NK-92 (cell line): ENCODE measurements around the gene SLC5A12.
"Not testable (repeated sequence)": the region's sequence is repeated elsewhere in the genome, so short reads cannot be mapped to it uniquely, and the experiment has no call there.

ENCODE experiments used
- DNase-seq: peaks from one replicate; lab custom pipeline; 2025; ENCODE audit not compliant: unreplicated experiment; lab: John Stamatoyannopoulos, UW

The SLC5A12 gene

DNA sequence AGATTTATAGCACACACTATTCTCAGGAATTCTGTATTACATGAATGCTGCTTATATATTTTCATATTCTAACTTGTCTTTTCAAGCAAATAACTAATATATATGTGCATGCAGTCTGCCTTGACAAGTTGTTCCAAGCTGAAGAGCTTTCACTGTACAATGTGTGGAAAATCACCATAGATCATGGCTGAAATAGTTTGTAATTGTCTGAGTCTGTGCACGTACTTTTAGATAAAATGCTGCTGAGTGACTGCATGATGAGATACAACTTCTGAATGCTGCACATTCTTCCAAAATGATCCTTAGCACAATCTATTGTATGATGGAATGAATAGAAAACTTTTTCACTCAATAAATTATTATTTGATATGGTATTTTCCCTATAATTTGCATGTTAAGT lies 58.9 kb downstream of the SLC5A12 start:
- DNase-seq: no peak

DNA sequence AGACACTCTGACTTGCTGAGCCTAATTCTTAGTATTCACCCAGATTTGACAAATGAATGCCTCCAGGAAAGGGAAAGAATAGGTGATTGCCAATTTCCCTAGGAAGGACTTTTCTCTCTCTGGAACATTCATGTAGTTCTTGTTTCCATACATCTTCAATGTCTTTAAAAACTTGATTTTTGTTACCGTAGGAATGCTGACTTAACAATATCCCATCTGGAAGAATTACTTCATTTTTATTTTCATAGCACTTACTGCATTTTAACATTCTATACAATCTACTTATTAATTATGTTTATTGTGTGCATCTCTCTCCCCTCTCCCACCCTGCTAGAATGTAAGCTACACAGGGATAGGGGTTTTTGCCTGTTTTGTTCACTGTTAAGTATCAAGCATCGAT lies 66.6 kb downstream of the SLC5A12 start:
- DNase-seq: no peak

DNA sequence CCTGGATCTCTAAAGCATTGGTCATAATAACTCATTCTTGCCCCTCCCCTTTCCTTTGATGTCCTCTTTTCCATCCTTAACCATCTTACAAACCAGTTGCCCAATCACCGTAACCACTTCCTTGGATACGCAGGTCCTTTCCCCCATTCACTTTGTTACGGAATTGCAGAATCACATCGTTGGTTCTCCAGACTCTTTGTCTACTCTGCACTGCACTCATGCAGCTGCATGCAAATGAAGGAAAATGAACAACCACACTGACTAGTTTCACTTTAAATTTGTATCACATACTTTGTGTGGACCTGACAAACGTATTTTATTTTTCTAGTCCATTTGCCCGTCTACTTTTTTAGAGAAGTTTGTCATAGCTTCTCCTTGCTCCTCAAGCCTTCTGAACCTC lies 69.9 kb downstream of the SLC5A12 start:
- no peak for DNase-seq

DNA sequence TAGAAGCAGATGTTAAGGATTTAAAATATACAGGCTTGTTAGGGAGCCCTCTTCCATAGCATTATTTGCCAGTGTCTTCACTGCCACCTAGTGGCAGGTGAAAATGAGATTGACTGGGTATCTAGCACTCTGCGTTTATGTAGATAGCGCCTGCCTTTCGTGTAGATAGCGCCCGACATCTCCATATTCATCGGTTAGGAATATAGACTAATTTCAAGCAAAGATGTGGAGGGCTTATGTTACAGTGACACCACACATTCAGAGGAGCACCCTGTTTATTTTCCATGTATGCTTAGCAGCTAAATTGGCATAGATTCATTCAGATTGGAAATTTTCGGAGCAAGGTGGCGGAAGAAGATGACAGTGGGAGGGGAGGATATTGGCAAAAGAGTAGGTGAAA lies 72.0 kb downstream of the SLC5A12 start:
- no peak for DNase-seq

DNA sequence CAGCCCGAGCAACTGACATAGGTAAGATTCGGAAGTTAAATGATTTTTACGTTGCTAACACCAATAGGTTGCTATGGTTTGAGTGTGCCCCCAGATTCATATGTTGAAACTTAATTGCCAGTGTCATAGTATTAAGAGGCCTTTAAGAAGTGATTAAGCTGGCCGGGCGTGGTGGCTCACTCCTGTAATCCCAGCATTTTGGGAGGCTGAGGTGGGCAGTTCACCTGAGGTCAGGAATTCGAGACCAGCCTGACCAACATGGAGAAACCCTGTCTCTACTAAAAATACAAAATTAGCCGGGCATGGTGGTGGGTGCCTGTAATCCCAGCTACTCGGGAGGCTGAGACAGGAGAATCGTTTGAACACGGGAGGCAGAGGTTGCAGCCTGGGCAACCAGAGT lies 78.5 kb downstream of the SLC5A12 start:
- DNase-seq: not testable (repeated sequence)

DNA sequence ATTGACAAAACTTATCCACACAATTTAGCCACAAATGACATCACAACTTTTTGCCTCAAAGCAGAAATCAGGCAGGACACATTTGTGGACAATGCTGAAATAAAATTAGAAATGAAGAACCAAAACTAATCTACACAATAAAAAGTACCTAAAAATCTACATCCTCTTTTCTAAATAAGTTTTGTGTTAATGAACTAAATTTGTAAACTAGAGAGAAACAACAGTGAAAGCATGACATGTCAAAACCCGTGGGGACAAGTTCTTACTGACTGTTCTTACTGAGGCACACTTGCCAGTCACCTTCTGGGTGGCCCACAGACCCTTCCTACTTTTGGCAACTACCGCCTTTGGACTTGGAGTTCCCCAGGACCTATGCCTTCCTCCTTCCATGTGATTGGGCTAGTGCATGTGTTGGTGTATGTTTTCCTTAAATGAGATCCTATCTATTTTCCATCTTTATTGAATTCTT lies 89.1 kb downstream of the SLC5A12 start:
- DNase-seq: no peak

DNA sequence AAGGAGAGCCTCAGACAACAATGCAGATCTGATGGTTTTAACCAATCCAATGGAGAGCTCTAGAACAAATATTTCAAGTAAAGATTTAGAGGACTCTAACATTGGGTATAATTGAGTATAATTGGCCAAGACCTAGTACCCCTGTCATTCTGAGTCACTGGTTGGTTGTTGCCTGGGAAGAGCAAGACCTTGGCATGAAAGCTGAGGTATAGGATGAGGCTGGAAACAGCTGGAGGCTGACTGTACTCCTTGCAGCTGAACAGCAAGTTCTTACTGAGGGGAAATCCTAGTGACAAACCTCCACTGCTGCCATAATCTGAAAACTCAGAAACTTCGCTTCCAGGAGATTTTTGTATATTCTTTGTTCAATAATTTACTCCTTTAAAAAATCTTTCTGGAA lies 95.5 kb downstream of the SLC5A12 start:
- DNase-seq: no peak

DNA sequence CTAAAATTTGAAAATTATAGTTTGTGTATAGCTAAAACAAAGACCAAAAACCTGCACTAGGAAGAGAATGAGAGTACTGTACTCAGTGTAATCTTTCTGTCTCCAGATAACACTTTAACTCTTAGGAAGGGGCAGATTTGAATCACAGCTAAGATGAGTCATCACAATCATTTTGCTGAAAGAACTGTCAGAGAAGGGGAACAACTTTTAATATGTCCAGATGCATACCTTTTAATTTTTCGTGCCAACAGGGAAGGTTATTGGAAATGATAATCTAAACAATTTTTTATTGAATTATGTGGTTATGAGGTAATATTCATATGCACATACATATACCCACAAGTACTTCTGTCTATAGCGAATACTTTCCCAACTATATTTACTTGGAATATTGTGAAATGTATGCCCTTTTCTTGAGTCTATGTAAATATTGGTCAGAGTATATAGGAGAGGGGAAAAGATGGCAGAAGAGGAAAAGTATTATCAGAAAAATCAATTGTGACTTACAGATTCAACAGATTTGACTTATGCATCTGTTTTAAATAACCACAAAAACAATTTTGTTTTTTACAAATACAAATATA lies 98.7 kb downstream of the SLC5A12 start:
- no peak for DNase-seq

DNA sequence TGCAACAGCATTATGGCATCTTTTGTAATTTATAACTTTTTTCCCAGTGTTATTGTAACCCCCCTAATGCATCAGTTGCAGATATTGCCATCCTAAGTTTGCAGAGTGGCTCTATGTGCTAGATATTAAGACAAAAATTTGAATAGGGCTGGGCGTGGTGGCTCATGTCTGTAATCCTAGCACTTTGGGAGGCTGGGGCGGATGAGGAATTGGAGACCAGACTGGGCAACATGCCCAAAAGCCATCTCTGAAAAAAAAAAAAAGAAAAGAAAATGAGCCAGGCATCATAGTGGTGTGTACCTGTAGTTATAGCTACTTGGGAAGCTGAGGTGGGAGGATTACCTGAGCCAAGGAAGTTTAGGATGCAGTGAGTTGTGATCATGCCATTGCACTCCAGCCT lies 99.7 kb downstream of the SLC5A12 start:
- DNase-seq: no peak

DNA sequence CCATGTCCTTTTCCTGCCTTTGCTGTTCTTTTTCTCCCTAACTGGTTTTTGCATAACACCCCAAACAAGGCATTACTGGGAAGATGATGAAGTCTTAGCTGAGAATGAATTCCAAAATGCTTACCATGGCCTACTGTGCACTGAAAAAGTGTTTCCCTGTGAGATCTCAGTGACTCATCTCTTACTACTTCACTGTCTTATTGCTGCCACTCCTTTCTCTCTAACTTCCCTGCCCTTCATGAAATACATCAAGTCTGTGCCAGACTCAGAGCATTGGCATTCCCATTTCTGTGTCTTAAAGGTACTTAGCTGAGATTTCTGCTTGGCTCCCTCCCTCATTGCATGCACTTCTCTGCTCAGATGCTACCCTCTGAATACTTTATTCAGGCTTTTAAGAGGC lies 100.7 kb downstream of the SLC5A12 start:
- DNase-seq: no peak

DNA sequence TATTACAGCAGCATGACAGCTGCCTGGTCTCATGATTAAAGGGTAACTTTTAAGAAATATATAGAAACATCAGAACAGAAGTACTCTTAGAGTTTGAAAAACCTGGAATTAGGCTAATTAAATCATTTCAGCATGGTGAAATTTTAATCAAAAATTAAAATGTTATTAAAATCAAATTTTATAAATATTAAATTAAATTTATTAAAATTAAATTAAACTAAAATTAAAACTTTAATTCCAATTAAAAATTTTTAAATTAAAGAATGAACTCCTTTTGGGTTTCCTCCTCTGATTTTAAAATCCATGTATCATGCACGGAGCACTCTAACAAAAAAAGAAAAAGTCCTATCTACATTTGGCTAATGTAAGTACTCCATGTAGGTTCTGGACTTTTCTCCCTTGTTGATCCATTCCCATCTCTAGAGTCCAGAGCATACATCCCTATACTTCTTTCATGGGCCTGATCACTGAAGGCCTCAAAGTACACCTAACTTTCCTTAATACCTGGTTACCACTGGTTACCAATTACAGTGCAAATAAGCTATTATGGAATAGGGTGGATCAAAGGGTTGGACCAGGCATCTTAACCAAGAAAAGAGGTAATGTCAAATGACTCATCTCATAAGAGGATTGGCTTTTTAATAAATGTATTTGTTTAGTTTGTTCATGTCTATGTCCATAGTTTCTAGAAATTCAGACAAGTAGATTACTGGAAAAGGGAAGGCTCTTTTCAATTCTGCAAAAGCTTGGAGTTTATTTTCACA lies 101.4 kb downstream of the SLC5A12 start:
- DNase-seq: no peak

DNA sequence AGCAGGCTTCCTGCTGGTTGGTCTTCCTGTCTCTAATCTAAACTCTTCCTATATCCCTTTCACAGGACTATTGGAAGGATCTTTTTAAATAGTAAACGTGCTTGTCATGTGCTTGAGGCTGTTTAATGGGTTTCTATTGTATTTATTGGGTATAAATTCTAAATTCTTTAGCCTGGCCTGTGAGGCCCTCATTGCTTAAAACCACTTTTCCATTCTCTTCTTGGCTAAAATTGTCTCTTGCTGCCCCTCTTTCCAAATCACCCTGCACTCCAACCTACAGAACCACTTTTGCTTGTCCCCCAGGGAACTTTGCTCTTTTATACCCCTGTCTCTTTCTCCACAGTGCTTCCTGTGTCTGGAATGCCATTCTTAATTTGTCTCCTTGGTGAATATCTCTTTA lies 103.4 kb downstream of the SLC5A12 start:
- DNase-seq: no peak
